SIG-M5 treated with dmso at 0.1 percent for 504 hours (cell line): Measurements from ENCODE around the gene NSUN4.
"Not testable (repeated sequence)": the region's sequence is repeated elsewhere in the genome, so short reads cannot be mapped to it uniquely, and the experiment has no call there.

ENCODE experiments used
- DNase-seq: peaks from one replicate; lab custom pipeline; 2025; ENCODE audit not compliant: unreplicated experiment; lab: John Stamatoyannopoulos, UW

The NSUN4 gene

GRCh38 chr1:46325285-46326076, 15.1 kb upstream of the NSUN4 start:
- DNase-seq = not testable (repeated sequence)

GRCh38 chr1:46328182-46328581, 12.4 kb upstream of the NSUN4 start:
- DNase-seq = not testable (repeated sequence)

GRCh38 chr1:46329807-46330206, 10.8 kb upstream of the NSUN4 start:
- DNase-seq = not testable (repeated sequence)

GRCh38 chr1:46330381-46330780, 10.2 kb upstream of the NSUN4 start:
- DNase-seq = not testable (repeated sequence)

GRCh38 chr1:46331786-46332540, 8.6 kb upstream of the NSUN4 start:
- not testable (repeated sequence) for DNase-seq

- DNase-seq = peak; percentile 71
These were observed 7.1 kb upstream of the NSUN4 start for GRCh38 chr1:46333300-46334029.

- DNase-seq = no peak
These were observed 6.6 kb upstream of the NSUN4 start for GRCh38 chr1:46334030-46334384.

GRCh38 chr1:46335081-46335480, 5.5 kb upstream of the NSUN4 start:
- no peak for DNase-seq

- DNase-seq = not testable (repeated sequence)
These were observed 3.2 kb upstream of the NSUN4 start for GRCh38 chr1:46337409-46337808.

- DNase-seq = no peak
These were observed 846 bp downstream of the NSUN4 start for GRCh38 chr1:46341222-46342083.

- no peak for DNase-seq
These were observed 1.6 kb downstream of the NSUN4 start for GRCh38 chr1:46342084-46342656.

GRCh38 chr1:46342677-46343350, 2.2 kb downstream of the NSUN4 start:
- DNase-seq = no peak

- no peak for DNase-seq
These were observed 2.7 kb downstream of the NSUN4 start for GRCh38 chr1:46343351-46343695.

GRCh38 chr1:46343705-46344104, 3.1 kb downstream of the NSUN4 start:
- DNase-seq = no peak

- no peak for DNase-seq
These were observed 3.9 kb downstream of the NSUN4 start for GRCh38 chr1:46344481-46344880.

- DNase-seq = no peak
These were observed 4.7 kb downstream of the NSUN4 start for GRCh38 chr1:46345281-46345680.

- no peak for DNase-seq
These were observed 11.8 kb downstream of the NSUN4 start for GRCh38 chr1:46352363-46352762.

GRCh38 chr1:46355920-46356319, 15.3 kb downstream of the NSUN4 start:
- DNase-seq = not testable (repeated sequence)

GRCh38 chr1:46362158-46362557, 21.6 kb downstream of the NSUN4 start:
- no peak for DNase-seq

GRCh38 chr1:46363121-46363520, 22.5 kb downstream of the NSUN4 start:
- no peak for DNase-seq
